ENCODE measurements around the gene VPS8. TPM values are rescaled to one million over a fixed set of nuclear protein-coding genes. Genes with fewer than 3 reads are reported as not detected.

VPS8 gene
- total RNA-seq, 1 donor from 2014 or later = 38.1 TPM

- DNase-seq (ENCODE audit: low read depth, low spot score) = no peak
Measured at GRCh38 chr3:184784731-184785500, 27.1 kb upstream of the VPS8 start.

- no peak for DNase-seq (ENCODE audit: low read depth, low spot score)
Measured at GRCh38 chr3:184785890-184786279, 26.1 kb upstream of the VPS8 start.

GRCh38 chr3:184786280-184786941 lies 25.6 kb upstream of the VPS8 start:
- no peak for DNase-seq (ENCODE audit: low read depth, low spot score)

- DNase-seq (ENCODE audit: low read depth, low spot score) = no peak
Measured at GRCh38 chr3:184788751-184789150, 23.2 kb upstream of the VPS8 start.

GRCh38 chr3:184789314-184789998 lies 22.5 kb upstream of the VPS8 start:
- no peak for DNase-seq (ENCODE audit: low read depth, low spot score)

GRCh38 chr3:184791171-184791570 lies 20.8 kb upstream of the VPS8 start:
- no peak for DNase-seq (ENCODE audit: low read depth, low spot score)

- no peak for DNase-seq (ENCODE audit: low read depth, low spot score)
Measured at GRCh38 chr3:184795522-184796190, 16.3 kb upstream of the VPS8 start.

- no peak for DNase-seq (ENCODE audit: low read depth, low spot score)
Measured at GRCh38 chr3:184796551-184796950, 15.4 kb upstream of the VPS8 start.

GRCh38 chr3:184796954-184797353 lies 15.0 kb upstream of the VPS8 start:
- no peak for DNase-seq (ENCODE audit: low read depth, low spot score)

- no peak for DNase-seq (ENCODE audit: low read depth, low spot score)
Measured at GRCh38 chr3:184798120-184798519, 13.8 kb upstream of the VPS8 start.

GRCh38 chr3:184800349-184800930 lies 11.5 kb upstream of the VPS8 start:
- no peak for DNase-seq (ENCODE audit: low read depth, low spot score)

- DNase-seq (ENCODE audit: low read depth, low spot score) = no peak
Measured at GRCh38 chr3:184801241-184801785, 10.7 kb upstream of the VPS8 start.

GRCh38 chr3:184802150-184802549 lies 9.8 kb upstream of the VPS8 start:
- DNase-seq (ENCODE audit: low read depth, low spot score) = no peak

- no peak for DNase-seq (ENCODE audit: low read depth, low spot score)
Measured at GRCh38 chr3:184804801-184805200, 7.2 kb upstream of the VPS8 start.

- DNase-seq (ENCODE audit: low read depth, low spot score) = no peak
Measured at GRCh38 chr3:184805351-184806038, 6.5 kb upstream of the VPS8 start.

- DNase-seq (ENCODE audit: low read depth, low spot score) = no peak
Measured at GRCh38 chr3:184806567-184807271, 5.2 kb upstream of the VPS8 start.

- DNase-seq (ENCODE audit: low read depth, low spot score) = no peak
Measured at GRCh38 chr3:184807549-184807948, 4.4 kb upstream of the VPS8 start.

GRCh38 chr3:184808021-184808420 lies 3.9 kb upstream of the VPS8 start:
- no peak for DNase-seq (ENCODE audit: low read depth, low spot score)

GRCh38 chr3:184810146-184810545 lies 1.8 kb upstream of the VPS8 start:
- DNase-seq (ENCODE audit: low read depth, low spot score) = no peak

- DNase-seq (ENCODE audit: low read depth, low spot score) = no peak
Measured at GRCh38 chr3:184811034-184811433, 932 bp upstream of the VPS8 start.

All from pulmonary artery endothelial cell (primary cell).